IMR-90 (cell line): ENCODE measurements around the gene AKNA.
"Not testable (repeated sequence)": the region's sequence is repeated elsewhere in the genome, so short reads cannot be mapped to it uniquely, and the experiment has no call there.

Experiments used
- CTCF ChIP-seq: conservative IDR thresholded peaks from 2 replicates; pipeline ENCODE4 v1.5.1; 2012; ENCODE audit warnings: mild to moderate bottlenecking, low read depth, low read length, improper control_type of control experiment
- MAFK ChIP-seq: IDR thresholded peaks from 2 replicates; pipeline ENCODE4 v1.6.1; 2012; ENCODE audit warnings: low read depth, low read length, improper control_type of control experiment
- MXI1 ChIP-seq: IDR thresholded peaks from 2 replicates; pipeline ENCODE4 v1.6.1; 2012; ENCODE audit warnings: low read depth, mild to moderate bottlenecking, low read length, moderate library complexity, borderline replicate concordance
- POLR2A ChIP-seq: IDR thresholded peaks from 2 replicates; pipeline ENCODE4 v1.6.1; 2012; ENCODE audit warnings: mild to moderate bottlenecking, low read depth, low read length
- RCOR1 ChIP-seq: IDR thresholded peaks from 2 replicates; pipeline ENCODE4 v1.6.1; 2012; ENCODE audit warnings: mild to moderate bottlenecking, low read length, improper control_type of control experiment; ENCODE audit not compliant: insufficient replicate concordance
- TF ChIP-seq, protein P1 (sequence below): fragments of 150-350 bp; IDR thresholded peaks from 2 replicates; pipeline ENCODE4 v1.6.1; 2017; ENCODE audit warnings: mild to moderate bottlenecking, antibody characterized with exemption, low read length, low read depth
- TF ChIP-seq, protein P2 (sequence below): fragments of 150-350 bp; IDR thresholded peaks from 2 replicates; pipeline ENCODE4 v1.6.1; 2016; ENCODE audit warnings: low read depth, mild to moderate bottlenecking, low read length, moderate library complexity, borderline replicate concordance

GRCh38 chr9:114332474-114333040, 55.2 kb downstream of the AKNA start:
- TF ChIP-seq CTCF, MAFK, MXI1, POLR2A, RCOR1: not testable (repeated sequence)
- TF ChIP-seq, protein P1, sequence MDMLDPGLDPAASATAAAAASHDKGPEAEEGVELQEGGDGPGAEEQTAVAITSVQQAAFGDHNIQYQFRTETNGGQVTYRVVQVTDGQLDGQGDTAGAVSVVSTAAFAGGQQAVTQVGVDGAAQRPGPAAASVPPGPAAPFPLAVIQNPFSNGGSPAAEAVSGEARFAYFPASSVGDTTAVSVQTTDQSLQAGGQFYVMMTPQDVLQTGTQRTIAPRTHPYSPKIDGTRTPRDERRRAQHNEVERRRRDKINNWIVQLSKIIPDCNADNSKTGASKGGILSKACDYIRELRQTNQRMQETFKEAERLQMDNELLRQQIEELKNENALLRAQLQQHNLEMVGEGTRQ = not testable (repeated sequence)
- TF ChIP-seq, protein P2, sequence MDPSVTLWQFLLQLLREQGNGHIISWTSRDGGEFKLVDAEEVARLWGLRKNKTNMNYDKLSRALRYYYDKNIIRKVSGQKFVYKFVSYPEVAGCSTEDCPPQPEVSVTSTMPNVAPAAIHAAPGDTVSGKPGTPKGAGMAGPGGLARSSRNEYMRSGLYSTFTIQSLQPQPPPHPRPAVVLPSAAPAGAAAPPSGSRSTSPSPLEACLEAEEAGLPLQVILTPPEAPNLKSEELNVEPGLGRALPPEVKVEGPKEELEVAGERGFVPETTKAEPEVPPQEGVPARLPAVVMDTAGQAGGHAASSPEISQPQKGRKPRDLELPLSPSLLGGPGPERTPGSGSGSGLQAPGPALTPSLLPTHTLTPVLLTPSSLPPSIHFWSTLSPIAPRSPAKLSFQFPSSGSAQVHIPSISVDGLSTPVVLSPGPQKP = not testable (repeated sequence)
